ENCODE data around the gene ZNF846.

DNA sequence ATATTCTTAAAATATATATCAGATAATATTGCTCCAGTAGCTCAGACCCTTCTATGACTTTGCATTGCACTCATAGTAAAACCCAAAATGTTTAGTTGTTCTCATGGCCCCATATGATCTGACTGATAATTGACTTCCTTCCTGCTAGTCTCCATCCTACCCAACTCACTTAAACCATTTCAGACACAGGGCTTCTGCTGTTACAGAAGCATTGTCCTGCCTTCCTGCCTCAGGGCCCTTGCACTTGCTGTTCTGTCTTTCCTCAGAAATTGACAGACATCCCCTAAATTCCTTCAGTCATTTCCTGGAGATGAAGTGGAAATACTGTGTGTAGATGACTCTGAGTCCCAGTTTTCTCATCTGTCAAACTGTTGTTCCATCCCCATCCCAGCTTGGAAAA lies 30.6 kb upstream of the ZNF846 start:
- TF ChIP-seq POLR2AphosphoS5 (IDR thresholded peaks at IDR 0.05) (no peak), EP300 (IDR thresholded peaks at IDR 0.05) (no peak), POLR2A (IDR thresholded peaks at IDR 0.05) (no peak)
- TF ChIP-seq, protein P1, sequence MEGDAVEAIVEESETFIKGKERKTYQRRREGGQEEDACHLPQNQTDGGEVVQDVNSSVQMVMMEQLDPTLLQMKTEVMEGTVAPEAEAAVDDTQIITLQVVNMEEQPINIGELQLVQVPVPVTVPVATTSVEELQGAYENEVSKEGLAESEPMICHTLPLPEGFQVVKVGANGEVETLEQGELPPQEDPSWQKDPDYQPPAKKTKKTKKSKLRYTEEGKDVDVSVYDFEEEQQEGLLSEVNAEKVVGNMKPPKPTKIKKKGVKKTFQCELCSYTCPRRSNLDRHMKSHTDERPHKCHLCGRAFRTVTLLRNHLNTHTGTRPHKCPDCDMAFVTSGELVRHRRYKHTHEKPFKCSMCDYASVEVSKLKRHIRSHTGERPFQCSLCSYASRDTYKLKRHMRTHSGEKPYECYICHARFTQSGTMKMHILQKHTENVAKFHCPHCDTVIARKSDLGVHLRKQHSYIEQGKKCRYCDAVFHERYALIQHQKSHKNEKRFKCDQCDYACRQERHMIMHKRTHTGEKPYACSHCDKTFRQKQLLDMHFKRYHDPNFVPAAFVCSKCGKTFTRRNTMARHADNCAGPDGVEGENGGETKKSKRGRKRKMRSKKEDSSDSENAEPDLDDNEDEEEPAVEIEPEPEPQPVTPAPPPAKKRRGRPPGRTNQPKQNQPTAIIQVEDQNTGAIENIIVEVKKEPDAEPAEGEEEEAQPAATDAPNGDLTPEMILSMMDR (IDR thresholded peaks at IDR 0.05) = no peak

Measured in sigmoid colon (tissue), 4 donors.